Heart left ventricle (tissue), 16 donors: ENCODE data around the gene NDFIP2. TPM values are rescaled to one million over a fixed set of nuclear protein-coding genes. Genes with fewer than 3 reads are reported as not detected.

Source experiments
- ATAC-seq, 4 donors: fragments of 200-7000 bp; cut with Tn5 transposase; one replicate each; pipeline ENCODE4 v1.9.1; 2020 to 2022; ENCODE audit warnings: moderate library complexity in 4 of 4, mild to moderate bottlenecking in 3 of 4, moderate number of reproducible peaks in 1 of 4
- DNase-seq, 5 donors: peaks; one replicate each; pipeline ENCODE4 v3.0.0-alpha.2; 2020
- H3K27ac ChIP-seq, 12 donors: fragments of 200-600 bp; sonication (generic) in 4 of 12; one replicate each; pipeline versions ENCODE4 v1.5.0 to v1.8.0; 2016 to 2022; ENCODE audit warnings: mild to moderate bottlenecking in 2 of 12
- H3K27me3 ChIP-seq, 9 donors: fragments of 200-600 bp; sonication (generic) in 2 of 9; one replicate each; pipeline versions ENCODE4 v1.5.1 to v1.8.0; 2016 to 2022; ENCODE audit warnings: mild to moderate bottlenecking in 3 of 9
- H3K36me3 ChIP-seq, 9 donors: fragments of 200-600 bp; sonication (generic) in 2 of 9; one replicate each; pipeline versions ENCODE4 v1.5.0 to v1.8.0; 2018 to 2022; ENCODE audit warnings: mild to moderate bottlenecking in 2 of 9
- H3K4me1 ChIP-seq, 12 donors: fragments of 200-600 bp; sonication (generic) in 4 of 12; one replicate each; pipeline versions ENCODE4 v1.5.0 to v1.8.0; 2016 to 2022; ENCODE audit warnings: mild to moderate bottlenecking in 3 of 12
- H3K4me3 ChIP-seq, 12 donors: fragments of 200-600 bp; sonication (generic) in 4 of 12; one replicate each; pipeline versions ENCODE4 v1.5.0 to v1.8.0; 2017 to 2022; ENCODE audit warnings: mild to moderate bottlenecking in 9 of 12, moderate library complexity in 4 of 12
- H3K9me3 ChIP-seq, 12 donors: fragments of 200-600 bp; sonication (generic) in 4 of 12; one replicate each; pipeline versions ENCODE4 v1.5.0 to v1.8.0; 2016 to 2022; ENCODE audit warnings: mild to moderate bottlenecking in 1 of 12
- POLR2A ChIP-seq, 2 donors: fragments of 450-650 bp; IDR thresholded peaks; one replicate each; pipeline ENCODE4 v1.6.1; 2017; ENCODE audit warnings: antibody characterized with exemption in 2 of 2, mild to moderate bottlenecking in 2 of 2, moderate library complexity in 2 of 2
- WGBS, 4 donors: extraction: QIAGEN DNeasy Blood & Tissue Kit in 2 of 4; methylation state at CpG; one replicate each; pipeline versions ENCODE4 v1.1.5 to v1.1.7; 2013 to 2018; 5-methylcytosine and 5-hydroxymethylcytosine counted together
- intact Hi-C, 10 donors: fragments of 100-400 bp; cut with DNase I; formaldehyde crosslinking; loops; one replicate each; pipeline versions ENCODE4 v1.11.1 to v1.14.2; 2022
- polyA plus RNA-seq, 2 donors: library from polyadenylated mRNA; stranded (reverse); fragments of 200-250 nt; gene quantifications; one replicate each; pipeline ENCODE4 v1.2.3, GENCODE V29; 2013
- total RNA-seq, 9 donors: library from RNA; depleted of rRNA in 2 of 9; stranded (reverse); fragments of >200 nt in 2 of 9; fragmentation: NEBNext Ultra II Directional in 3 of 9; extraction: Animal tissue kit (Norgen Biotek cat#: 25700) in 3 of 9; gene quantifications; one replicate each; pipeline versions ENCODE4 v1.1.0 to v1.2.4, GENCODE V29; 2016 to 2023
- TF ChIP-seq, protein P1 (sequence below), 12 donors: fragments of 200-600 bp; sonication (generic) in 4 of 12; IDR thresholded peaks; one replicate each; pipeline versions ENCODE4 v1.5.0 to v1.8.0; 2018 to 2022; ENCODE audit warnings: antibody characterized with exemption in 12 of 12, mild to moderate bottlenecking in 5 of 12
- donor health status: ischemic (EF 13 %, LVEDD 7.1; RV severe dilation, severe dysfunction).
- donor health status: healthy with polysubstance abuse.
- donor health status: DM: no; HTN: yes; CAD: no.
- donor health status: DM: no; HTN: no; CAD: no.
- donor health status: ischemic (EF 25% LVEDD 6.9; RV normal size, moderate dysfunction).
- donor health status: ischemic (EF 25% LVEDD 5.7; RV mildly dilated, moderate dysfunction).
- donor health status: healthy.
- donor health status: DM: yes; HTN: yes; CAD: no.
- donor health status: ischemic (EF 35%, LVEDD 5.7; RV mildly dilated, moderate dysfunction).
- donor health status: nonischemic (EF 11% LVEDD 7.7; RV severe dilation, severe dysfunction).
- donor health status: DM: yes; HTN: yes; CAD: no.
- donor health status: PGD.
- donor health status: ischemic (EF 29% LVEDD 5.4; RV normal size, mild dysfunction).
- donor health status: nonischemic (EF 23%, LVEDD 6.1; RV moderate dilation, normal function).

NDFIP2 gene
- total and polyA plus RNA-seq, 11 donors: 14.2 to 42.6 (median 32.1) TPM

DNA sequence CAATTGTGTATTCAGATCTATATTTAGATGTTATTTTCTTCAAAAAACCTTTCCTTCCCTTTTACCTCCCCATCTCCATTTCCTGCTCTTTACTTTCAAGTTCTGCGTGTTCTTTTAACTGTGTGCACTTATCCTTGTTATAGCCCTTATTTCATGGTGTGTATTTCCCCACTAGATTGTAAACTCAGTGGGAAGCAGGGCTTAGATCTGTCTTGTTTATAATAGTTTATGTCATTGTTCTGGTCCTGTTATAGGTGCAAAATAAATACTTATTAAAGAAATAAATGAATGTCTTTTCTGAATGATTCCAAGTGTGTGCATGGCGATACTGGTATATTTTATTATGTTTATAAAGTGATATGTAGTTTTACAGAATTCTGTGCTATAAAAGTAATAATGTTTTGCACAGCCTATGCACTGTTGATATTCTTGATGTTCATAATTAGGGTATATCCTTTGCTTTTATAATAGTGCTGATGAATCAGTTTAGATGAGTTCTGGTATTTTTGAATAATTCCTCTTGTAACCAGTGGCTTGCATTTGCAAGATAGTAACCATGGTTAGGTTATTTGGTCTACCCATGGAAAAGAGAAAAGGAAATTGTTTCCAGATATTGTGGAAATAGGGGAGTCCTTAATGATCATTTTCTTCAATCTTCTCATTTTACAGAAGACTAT, 12.1 kb downstream of the NDFIP2 start:
- DNase-seq (no peak), ATAC-seq (no peak)
- intact Hi-C loops: no loop called here
- 75 to 82% (median 80%) methylated on average over 2 of the region's 2 CpGs for WGBS, 4 donors
- H3K9me3 ChIP-seq: no peaks in the 10 kb centered on the region
- H3K4me1 ChIP-seq: peaks cover 0 to 45% (median 10%) of the 10 kb centered on the region in 12 donors
- H3K4me3 ChIP-seq: no peak overlapping the region
- no peaks in the 10 kb centered on the region for H3K36me3 ChIP-seq
- no peaks in the 10 kb centered on the region for H3K27me3 ChIP-seq
- H3K27ac ChIP-seq: no peak overlapping the region
- TF ChIP-seq, protein P1, sequence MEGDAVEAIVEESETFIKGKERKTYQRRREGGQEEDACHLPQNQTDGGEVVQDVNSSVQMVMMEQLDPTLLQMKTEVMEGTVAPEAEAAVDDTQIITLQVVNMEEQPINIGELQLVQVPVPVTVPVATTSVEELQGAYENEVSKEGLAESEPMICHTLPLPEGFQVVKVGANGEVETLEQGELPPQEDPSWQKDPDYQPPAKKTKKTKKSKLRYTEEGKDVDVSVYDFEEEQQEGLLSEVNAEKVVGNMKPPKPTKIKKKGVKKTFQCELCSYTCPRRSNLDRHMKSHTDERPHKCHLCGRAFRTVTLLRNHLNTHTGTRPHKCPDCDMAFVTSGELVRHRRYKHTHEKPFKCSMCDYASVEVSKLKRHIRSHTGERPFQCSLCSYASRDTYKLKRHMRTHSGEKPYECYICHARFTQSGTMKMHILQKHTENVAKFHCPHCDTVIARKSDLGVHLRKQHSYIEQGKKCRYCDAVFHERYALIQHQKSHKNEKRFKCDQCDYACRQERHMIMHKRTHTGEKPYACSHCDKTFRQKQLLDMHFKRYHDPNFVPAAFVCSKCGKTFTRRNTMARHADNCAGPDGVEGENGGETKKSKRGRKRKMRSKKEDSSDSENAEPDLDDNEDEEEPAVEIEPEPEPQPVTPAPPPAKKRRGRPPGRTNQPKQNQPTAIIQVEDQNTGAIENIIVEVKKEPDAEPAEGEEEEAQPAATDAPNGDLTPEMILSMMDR (IDR thresholded peaks at IDR 0.05): no peak
- TF ChIP-seq POLR2A (IDR thresholded peaks at IDR 0.05): no peak

DNA sequence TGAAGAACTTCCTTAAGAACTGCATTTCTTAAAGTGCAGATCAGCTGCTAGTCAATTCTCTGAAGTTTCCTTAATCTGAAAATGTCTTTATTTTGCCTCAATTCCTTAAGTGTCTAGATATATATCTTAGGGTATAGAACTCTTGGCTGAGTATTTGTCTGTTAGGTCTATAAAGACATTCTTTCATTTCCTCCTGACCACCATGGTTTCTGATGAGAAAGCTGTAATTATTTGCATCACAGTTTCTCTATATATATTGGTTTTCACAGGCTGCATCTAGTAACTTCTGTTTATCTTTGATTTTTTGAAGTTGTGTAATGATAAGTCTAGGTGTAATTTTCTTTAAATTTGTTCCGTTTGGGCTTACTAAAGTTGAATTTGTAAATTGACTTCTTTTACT, 15.2 kb downstream of the NDFIP2 start:
- 91 to 95% (median 93%) methylated on average over 1 of the region's 1 CpG for WGBS, 4 donors
- H3K4me3 ChIP-seq: no peak overlapping the region
- ATAC-seq (no peak), DNase-seq (no peak)
- no peaks in the 10 kb centered on the region for H3K27me3 ChIP-seq
- no peak overlapping the region for H3K27ac ChIP-seq
- intact Hi-C loops: no loop called here
- H3K36me3 ChIP-seq: no peaks in the 10 kb centered on the region
- peaks cover 0 to 11% (median 0%) of the 10 kb centered on the region in 12 donors for H3K9me3 ChIP-seq
- no peak for TF ChIP-seq POLR2A (IDR thresholded peaks at IDR 0.05)
- TF ChIP-seq, protein P1 (IDR thresholded peaks at IDR 0.05): no peak
- H3K4me1 ChIP-seq: peaks cover 0 to 32% (median 8%) of the 10 kb centered on the region in 12 donors

DNA sequence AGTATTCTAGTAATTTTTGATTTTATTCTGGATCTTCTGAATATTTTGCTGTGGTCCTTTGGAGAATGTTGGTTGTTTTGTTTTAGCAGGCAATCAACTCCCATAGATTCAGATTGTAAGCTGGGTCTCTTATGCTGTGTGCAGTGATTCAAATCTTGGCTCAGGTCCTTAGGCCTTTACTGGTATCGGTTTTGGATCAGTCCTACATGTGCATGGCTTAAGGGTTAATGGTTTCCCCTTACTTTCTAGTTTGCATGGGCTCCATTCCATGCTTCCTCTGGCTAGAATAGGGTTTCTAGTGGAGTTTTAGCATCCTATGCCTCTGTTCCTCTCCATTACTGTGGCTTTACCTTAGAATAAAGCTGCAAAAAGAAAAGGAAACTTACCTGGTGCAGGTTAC, 16.1 kb downstream of the NDFIP2 start:
- peaks cover 0 to 11% (median 0%) of the 10 kb centered on the region in 12 donors for H3K9me3 ChIP-seq
- DNase-seq: no peak
- no peak overlapping the region for H3K27ac ChIP-seq
- H3K36me3 ChIP-seq: no peaks in the 10 kb centered on the region
- H3K4me1 ChIP-seq: peaks cover 0 to 25% (median 8%) of the 10 kb centered on the region in 12 donors
- no peak for ATAC-seq
- H3K27me3 ChIP-seq: no peaks in the 10 kb centered on the region
- intact Hi-C loops: no loop called here
- no peak overlapping the region for H3K4me3 ChIP-seq
- TF ChIP-seq, protein P1 (IDR thresholded peaks at IDR 0.05): no peak
- TF ChIP-seq POLR2A (IDR thresholded peaks at IDR 0.05): no peak
- WGBS, 4 donors: 81 to 93% (median 88%) methylated on average over 1 of the region's 1 CpG

DNA sequence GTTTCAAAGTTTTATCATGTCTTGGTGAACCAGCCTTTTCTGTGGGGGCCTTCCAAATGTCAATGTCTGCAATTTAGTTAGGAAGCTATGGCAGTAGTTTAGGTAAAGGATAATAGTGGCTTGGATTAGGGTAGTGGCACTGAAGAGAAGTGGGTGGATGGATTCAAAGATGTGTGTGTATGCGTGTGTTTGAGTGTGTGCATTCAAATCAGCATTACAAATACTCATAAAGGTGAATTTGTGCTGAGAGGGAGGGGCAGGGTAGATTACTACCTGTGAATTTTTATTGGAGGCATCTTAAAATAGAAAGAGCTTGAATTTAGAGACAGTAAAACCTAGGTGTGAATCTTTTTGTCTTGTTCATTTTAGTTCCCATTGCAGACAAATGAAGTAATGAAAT, 16.9 kb downstream of the NDFIP2 start:
- peaks cover 0 to 11% (median 0%) of the 10 kb centered on the region in 12 donors for H3K9me3 ChIP-seq
- intact Hi-C loops: no loop called here
- TF ChIP-seq, protein P1 (IDR thresholded peaks at IDR 0.05): no peak
- TF ChIP-seq POLR2A (IDR thresholded peaks at IDR 0.05): no peak
- H3K27ac ChIP-seq: no peak overlapping the region
- H3K4me1 ChIP-seq: peaks cover 0 to 25% (median 6%) of the 10 kb centered on the region in 12 donors
- DNase-seq: no peak
- no peak overlapping the region for H3K4me3 ChIP-seq
- 94 to 100% (median 96%) methylated on average over 1 of the region's 1 CpG for WGBS, 4 donors
- ATAC-seq: no peak
- no peaks in the 10 kb centered on the region for H3K36me3 ChIP-seq
- H3K27me3 ChIP-seq: no peaks in the 10 kb centered on the region
